HG02885 (cell line): ENCODE data around the gene ZFP82.
A peak's percentile ranks its signal among the peaks of the same experiment; 100 is the strongest.

Experiments
- ATAC-seq: cut with Tn5 transposase; IDR thresholded peaks from one replicate; pipeline ENCODE4 v1.9.1; 2021; ENCODE audit warnings: mild to moderate bottlenecking; ENCODE audit not compliant: unreplicated experiment, poor library complexity

Gene ZFP82

DNA sequence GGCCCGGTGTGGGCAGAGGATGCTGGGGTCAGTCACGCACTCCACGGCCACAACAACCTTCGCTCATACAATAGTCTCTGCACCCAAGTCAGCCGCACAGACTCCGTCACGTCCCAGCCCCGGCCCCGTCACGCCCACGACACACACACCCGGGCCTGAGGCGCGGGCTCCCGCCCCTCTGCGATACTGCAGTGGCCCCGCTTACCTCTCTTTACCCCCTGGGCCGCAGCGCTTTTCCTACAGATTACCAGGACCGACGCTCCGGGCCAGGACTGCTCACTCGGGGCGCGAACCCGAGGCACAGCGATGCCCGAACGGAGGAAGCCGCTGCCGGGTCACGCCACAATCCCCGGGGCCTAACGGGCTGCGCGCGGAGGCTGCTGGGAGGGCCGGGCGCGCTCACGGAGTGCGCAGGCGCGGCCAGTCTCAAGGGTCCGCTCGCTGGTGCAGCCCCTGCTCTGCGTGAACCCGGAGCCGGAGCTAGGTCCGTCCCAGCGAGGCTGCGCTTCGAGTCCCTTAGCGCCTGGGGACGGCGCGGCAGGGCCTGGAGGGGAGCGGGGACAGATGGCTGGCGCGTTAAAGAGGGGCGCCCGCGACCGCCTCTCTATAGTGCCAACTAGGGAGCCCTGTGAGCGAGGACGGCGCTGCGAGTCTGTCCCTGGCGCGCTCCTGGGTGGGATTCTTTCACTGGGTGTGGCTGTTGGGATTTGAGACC, at the start of gene ZFP82:
Gene ZFP82 (minus strand): TSS at position 358 of the 715 bp plus-strand sequence. CDS start 8,855 bp downstream, outside the sequence.
- ATAC-seq, result peak; percentile 71

- no peak for ATAC-seq
These were observed 41.6 kb upstream of the ZFP82 start for GRCh38 chr19:36460046-36460445.

GRCh38 chr19:36456831-36457230, 38.4 kb upstream of the ZFP82 start:
- ATAC-seq, result no peak

DNA sequence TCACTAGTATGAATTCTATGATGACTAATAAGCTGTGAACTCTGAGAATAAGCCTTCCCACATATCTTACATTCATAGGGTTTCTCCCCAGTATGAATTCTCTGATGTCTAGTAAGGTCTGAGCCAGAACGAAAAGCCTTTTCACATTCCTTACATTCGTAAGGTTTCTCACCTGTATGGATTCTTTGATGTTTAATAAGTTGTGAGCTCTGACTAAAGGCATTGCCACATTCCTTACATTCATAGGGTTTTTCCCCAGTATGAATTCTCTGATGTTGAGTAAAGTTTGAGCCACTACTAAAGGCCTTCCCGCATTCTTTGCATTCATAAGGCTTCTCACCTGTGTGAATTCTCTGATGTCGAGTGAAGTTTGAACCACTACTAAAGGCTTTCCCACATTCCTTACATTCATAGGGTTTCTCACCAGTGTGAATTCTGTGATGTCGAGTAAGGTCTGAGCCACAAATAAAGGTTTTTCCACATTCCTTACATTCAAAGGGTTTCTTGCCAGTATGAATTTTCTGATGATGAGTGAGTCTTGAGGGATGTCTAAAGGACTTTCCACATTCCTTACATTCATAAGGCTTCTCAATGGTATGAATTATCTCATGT, 30.7 kb upstream of the ZFP82 start:
- no peak for ATAC-seq

- no peak for ATAC-seq
These were observed 22.9 kb upstream of the ZFP82 start for GRCh38 chr19:36441339-36441738.

DNA sequence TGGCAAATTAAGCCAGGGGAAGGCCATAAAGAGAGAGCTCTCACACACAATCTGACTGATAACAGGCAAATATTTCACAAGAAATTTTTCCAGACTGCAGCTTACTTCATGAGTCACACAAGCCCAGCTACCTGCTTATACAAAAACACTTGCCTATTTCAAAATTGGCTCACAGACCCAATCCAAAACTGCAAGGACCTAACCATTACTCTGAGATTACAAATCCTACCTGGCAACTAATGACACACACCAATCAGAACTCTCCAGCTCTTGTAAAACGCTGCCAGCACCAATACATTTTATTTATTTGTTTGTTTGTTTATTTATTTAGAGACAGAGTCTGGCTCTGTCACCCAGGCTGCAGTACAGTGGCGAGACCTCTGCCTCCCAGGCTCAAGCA, 18.1 kb upstream of the ZFP82 start:
- no peak for ATAC-seq

- ATAC-seq, result no peak
These were observed 5.5 kb upstream of the ZFP82 start for GRCh38 chr19:36423925-36424324.

DNA sequence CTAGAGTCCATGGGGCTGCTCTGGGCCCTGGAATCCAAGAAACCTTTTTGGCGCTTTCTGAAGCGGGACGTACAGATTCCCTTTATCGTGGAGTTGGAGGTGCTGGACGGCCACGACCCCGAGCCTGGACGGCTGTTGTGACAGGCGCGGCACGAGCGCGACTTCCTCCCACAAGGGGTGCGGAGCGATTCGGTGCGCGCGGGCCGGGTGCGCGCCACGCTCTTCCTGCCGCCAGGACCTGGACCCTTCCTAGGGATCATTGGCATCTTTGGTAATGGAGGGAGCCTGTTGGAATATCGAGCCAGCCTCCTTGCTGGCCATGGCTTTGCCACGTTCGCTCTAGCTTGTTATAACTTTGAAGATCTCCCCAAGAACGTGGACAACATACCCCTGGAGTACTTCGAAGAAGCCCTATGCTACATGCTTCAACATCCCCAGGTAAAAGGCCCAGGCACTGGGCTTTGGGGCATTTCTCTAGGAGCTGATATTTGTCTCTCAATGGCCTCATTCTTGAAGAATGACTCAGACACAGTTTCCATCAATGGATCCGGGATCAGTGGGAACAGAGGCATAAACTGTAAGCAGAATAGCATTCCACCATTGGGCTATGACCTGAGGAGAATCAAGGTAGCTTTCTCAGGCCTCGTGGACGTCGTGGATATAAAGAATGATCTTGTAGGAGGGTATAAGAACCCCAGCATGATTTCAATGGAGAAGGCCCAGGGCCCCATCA, 3.5 kb upstream of the ZFP82 start:
- no peak for ATAC-seq

DNA sequence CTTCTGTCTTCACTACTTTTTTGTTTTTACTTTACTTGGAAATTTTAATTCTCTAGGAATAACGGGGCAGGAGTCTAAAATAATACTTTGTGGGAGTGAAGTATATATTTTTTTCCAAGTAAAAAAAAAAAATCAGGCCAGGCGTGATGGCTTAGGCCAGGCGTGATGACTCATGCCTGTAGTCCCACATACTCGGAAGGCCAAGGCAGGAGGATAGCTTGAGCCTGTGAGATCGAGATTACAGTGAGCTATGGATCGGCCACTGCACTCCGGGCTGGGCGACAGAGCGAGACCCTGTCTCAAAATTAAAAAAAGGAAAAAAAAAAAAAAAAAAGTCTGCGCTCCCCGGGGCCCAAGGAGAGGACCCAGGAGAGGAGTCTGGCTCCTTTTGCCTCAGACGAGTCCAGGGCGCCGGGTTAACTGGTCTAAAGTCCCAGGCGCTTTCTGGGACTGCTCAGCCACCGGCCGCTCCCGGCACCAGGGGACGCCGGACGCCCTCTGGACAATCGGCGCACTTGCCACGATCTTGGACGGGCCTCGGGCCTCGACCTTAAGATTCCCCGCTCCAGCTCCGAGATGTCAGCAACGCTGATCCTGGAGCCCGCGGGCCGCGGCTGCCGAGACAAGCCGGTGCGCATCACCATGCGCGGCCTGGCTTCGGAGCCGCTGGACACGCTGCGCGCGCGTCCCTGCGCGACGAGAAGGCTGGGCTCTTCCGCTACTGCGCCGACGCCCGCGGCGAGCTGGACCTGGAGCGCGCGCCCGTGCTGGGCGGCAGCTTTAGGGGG, 2.7 kb upstream of the ZFP82 start:
- ATAC-seq, result no peak

DNA sequence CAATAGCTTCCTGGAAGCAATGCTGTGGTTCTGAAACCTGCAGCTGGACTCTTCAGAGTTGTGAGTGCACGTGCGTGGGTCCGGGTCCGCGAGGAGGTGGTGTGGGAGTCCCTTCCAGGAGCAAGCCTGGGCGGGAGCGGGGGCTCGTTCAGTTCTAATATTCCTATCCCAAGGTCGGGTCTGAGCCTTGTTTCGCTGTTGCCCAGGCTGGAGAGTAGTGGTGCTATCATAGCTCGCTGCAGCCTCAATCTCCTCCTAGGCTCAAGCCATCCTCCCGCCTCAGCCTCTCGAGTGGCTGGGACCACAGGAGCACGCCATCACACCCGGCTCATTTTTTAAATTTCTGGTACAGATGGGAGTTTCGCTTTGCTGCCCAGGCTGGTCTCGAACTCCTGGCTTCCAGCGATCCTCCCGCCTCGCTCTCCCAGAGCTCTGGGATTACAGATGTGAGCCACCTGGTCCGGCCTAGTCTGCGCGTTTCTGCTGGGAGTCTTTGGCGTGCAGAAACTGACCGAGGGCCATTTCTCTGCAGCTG, 625 bp downstream of the ZFP82 start:
- ATAC-seq, result no peak

- no peak for ATAC-seq
These were observed 8.6 kb downstream of the ZFP82 start for GRCh38 chr19:36409841-36410240.

DNA sequence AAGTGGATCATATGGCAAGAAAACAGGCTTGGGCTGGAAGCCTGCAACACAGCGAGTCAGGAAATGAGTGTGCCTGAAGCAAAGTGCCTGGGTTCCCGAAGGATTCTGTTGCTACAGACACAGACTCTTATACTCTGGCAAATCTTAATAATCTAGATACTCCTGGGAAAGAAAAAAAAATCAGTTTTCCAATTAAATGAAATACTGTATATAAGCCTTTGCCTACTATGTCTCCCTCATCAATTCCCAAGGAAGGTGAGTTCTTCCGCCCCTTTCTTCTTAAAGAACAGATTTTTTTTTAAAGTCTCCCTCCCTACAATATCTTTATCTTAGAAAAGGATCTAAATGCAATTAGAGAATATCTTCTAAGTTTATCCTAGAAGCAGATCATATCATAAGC, 10.3 kb downstream of the ZFP82 start:
- ATAC-seq, result no peak

DNA sequence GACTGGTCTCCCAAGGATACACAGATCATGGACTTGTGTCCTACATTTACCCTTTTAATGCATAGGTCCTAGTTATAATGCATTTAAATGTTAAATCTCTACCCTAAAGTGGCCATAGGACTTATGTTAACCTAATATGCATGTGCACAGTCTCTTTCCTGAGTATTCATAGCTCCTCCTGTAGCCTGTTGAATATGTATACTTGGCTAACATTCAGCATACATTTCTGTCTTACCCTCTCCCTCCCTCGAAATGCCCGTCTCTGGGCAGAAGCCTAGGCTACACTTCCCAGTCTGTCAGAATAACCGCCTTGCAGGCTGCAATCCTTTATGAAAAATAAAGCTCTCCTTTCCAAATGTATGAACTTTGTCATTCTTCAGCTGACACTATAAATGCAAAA, 13.9 kb downstream of the ZFP82 start:
- ATAC-seq, result no peak

DNA sequence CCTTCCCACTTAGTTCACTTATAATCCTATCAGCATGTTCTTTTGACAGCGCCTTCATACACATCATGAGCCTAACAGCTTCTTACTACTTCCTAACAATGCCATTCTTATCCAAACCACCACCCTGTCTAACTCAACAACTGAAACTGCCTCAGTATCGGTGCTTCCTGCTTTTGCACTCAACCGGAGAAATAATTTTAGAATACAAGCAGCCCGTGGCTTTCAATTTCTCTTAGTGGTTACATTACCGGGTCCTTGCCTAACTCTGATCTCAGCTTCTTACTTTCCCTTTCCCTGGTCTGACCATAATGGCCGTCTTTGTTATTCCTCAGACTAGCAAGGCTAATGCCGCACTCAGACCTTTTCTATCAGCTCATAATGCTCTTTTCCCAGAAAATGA, 17.0 kb downstream of the ZFP82 start:
- no peak for ATAC-seq

- ATAC-seq, result no peak
These were observed 19.9 kb downstream of the ZFP82 start for GRCh38 chr19:36398571-36398970.

- no peak for ATAC-seq
These were observed 25.3 kb downstream of the ZFP82 start for GRCh38 chr19:36392916-36393673.

- no peak for ATAC-seq
These were observed 39.0 kb downstream of the ZFP82 start for GRCh38 chr19:36379510-36379819.

GRCh38 chr19:36378625-36379509, 39.6 kb downstream of the ZFP82 start, which contains the start of gene ZFP14:
Gene ZFP14, minus strand, starts transcription at chr19:36379201. Its CDS starts 11,309 bp downstream, at chr19:36367892.
- peak; percentile 98 for ATAC-seq
